Prostate gland (tissue), 2 donors: ENCODE measurements around the gene FGF1.

Experiments
- POLR2A ChIP-seq: fragments of 450-650 bp; IDR thresholded peaks from one replicate; pipeline ENCODE4 v1.6.1; 2016; ENCODE audit warnings: antibody characterized with exemption, mild to moderate bottlenecking
- POLR2AphosphoS5 ChIP-seq: sonication (generic); formaldehyde crosslinking; IDR thresholded peaks from one replicate; pipeline ENCODE4 v1.6.1; 2017; ENCODE audit warnings: antibody characterized with exemption
- TF ChIP-seq, protein P1 (sequence below), 4 experiments: fragments of 200-600 bp in 2 of 4; fragments of 450-650 bp in 2 of 4; sonication (generic) in 2 of 4; IDR thresholded peaks; 1 replicate in 3 of 4; 2 replicates in 1 of 4; pipeline ENCODE4 v1.5.1; 2016 to 2019; ENCODE audit warnings: antibody characterized with exemption in 4 of 4, mild to moderate bottlenecking in 2 of 4, moderate library complexity in 2 of 4

- TF ChIP-seq POLR2AphosphoS5, result no peak
- TF ChIP-seq, protein P1, sequence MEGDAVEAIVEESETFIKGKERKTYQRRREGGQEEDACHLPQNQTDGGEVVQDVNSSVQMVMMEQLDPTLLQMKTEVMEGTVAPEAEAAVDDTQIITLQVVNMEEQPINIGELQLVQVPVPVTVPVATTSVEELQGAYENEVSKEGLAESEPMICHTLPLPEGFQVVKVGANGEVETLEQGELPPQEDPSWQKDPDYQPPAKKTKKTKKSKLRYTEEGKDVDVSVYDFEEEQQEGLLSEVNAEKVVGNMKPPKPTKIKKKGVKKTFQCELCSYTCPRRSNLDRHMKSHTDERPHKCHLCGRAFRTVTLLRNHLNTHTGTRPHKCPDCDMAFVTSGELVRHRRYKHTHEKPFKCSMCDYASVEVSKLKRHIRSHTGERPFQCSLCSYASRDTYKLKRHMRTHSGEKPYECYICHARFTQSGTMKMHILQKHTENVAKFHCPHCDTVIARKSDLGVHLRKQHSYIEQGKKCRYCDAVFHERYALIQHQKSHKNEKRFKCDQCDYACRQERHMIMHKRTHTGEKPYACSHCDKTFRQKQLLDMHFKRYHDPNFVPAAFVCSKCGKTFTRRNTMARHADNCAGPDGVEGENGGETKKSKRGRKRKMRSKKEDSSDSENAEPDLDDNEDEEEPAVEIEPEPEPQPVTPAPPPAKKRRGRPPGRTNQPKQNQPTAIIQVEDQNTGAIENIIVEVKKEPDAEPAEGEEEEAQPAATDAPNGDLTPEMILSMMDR (IDR thresholded peaks at IDR 0.05), result peak in 1 of 4 experiments; percentile 19
- TF ChIP-seq POLR2A, result no peak
These were observed 4.8 kb upstream of the FGF1 start for GRCh38 chr5:142690667-142691066.
